ENCODE data around the gene SOX18. TPM values are rescaled to one million over a fixed set of nuclear protein-coding genes. Genes with fewer than 3 reads are reported as not detected.

The SOX18 gene
- total and polyA plus RNA-seq, 2 experiments from 2014 or later = 0.06 TPM; not detected in 1

DNA sequence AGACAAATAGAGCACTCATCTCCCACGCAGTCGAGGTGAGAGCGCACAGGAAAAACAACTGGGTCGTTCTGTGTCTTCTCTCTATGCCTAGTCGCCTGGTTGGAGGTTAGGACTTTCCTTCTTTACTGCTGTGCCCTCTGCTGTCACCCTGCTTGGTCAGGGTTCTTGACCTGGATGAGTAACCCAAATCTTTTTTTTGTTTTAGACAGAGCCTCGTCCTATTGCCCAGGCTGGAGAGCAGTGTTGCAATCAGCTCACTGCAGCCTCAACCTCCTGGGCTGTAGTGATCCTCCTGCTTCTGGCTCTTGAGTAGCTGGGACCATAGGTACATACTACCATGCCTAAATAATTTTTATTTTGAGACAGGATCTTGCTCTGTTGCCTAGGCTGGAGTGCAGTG lies 44.0 kb downstream of the SOX18 start:
- H3K27me3 ChIP-seq = no peaks in the 10 kb centered on the region
- H3K27ac ChIP-seq = no peak overlapping the region
- no peak for DNase-seq (ENCODE audit: low read depth in 1 of 2, low spot score in 1 of 2)
- no peak overlapping the region for H3K4me3 ChIP-seq
- no peaks in the 10 kb centered on the region for H3K9me3 ChIP-seq (ENCODE audit: low read depth)
- no peaks in the 10 kb centered on the region for H3K4me1 ChIP-seq (ENCODE audit: low read depth)
- peaks cover 27% of the 10 kb centered on the region for H3K36me3 ChIP-seq
- TF ChIP-seq, protein P1, sequence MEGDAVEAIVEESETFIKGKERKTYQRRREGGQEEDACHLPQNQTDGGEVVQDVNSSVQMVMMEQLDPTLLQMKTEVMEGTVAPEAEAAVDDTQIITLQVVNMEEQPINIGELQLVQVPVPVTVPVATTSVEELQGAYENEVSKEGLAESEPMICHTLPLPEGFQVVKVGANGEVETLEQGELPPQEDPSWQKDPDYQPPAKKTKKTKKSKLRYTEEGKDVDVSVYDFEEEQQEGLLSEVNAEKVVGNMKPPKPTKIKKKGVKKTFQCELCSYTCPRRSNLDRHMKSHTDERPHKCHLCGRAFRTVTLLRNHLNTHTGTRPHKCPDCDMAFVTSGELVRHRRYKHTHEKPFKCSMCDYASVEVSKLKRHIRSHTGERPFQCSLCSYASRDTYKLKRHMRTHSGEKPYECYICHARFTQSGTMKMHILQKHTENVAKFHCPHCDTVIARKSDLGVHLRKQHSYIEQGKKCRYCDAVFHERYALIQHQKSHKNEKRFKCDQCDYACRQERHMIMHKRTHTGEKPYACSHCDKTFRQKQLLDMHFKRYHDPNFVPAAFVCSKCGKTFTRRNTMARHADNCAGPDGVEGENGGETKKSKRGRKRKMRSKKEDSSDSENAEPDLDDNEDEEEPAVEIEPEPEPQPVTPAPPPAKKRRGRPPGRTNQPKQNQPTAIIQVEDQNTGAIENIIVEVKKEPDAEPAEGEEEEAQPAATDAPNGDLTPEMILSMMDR (IDR thresholded peaks at IDR 0.05; ENCODE audit: low read depth, low read length) = no peak

DNA sequence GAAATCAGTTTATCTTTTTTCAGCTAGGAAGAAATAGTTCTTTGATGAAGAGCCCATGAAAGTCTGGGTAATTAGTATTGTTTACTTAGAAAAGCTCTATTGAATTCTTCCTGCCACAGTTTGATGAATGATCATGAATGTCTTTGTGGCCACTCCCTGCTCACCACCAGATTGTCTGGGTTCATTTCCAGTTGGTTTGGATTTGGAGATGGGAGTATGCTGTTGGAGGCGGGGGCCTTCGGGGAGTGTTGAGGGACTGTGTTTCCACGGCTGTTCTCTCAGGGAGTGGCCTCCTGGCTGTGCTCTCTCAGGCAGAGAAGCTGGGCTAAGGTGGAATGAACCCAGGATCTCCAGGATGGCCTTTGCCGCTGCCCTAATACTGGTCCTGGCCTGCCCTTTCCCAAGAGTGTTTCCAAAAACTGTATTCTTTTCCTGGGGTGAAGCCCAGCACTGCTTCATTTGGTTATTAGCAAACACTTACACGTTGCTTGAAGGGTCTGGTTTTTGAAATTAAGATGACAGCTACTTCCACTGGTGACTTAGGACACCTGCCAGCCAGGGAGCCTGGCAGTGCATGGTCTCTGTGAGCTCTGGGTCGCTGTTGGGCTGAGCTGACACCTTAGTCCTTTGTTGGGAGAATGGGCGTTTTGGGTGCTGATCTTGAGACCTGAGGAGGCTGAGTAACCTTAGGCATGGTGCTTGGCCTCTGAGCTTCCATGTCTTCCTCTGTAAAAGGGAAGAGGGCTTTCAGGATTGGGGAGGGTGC lies 45.3 kb downstream of the SOX18 start:
- TF ChIP-seq, protein P1 (IDR thresholded peaks at IDR 0.05; ENCODE audit: low read depth, low read length) = no peak
- Histone ChIP-seq H3K27ac (no peak overlapping the region), H3K36me3 (peaks cover 25% of the 10 kb centered on the region), H3K9me3 (ENCODE audit: low read depth) (no peaks in the 10 kb centered on the region), H3K27me3 (no peaks in the 10 kb centered on the region), H3K4me1 (ENCODE audit: low read depth) (no peaks in the 10 kb centered on the region), H3K4me3 (no peak overlapping the region)
- no peak for DNase-seq (ENCODE audit: low read depth in 1 of 2, low spot score in 1 of 2)

DNA sequence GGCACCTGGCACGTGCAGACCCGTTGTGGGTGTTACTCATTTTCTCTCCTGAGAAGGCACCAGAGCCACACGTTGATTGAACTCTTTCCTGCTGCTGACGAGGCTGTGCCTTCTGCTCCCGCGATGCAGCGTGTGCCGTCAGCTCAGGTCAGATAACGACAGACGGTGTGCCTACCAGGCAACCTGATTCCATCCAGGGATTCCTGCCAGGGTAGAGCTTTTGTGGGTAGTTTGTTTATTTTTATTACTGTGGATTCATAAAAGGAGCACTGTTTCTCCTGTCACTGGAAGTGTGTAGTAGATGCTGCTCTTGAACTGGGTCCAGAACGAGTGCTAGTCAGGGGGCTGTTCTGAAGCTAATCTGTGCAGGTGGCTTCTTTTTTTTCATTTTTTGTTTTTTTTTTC lies 47.8 kb downstream of the SOX18 start:
- Histone ChIP-seq H3K27me3 (no peaks in the 10 kb centered on the region), H3K27ac (no peak overlapping the region), H3K4me1 (ENCODE audit: low read depth) (no peaks in the 10 kb centered on the region), H3K36me3 (peaks cover 34% of the 10 kb centered on the region), H3K9me3 (ENCODE audit: low read depth) (no peaks in the 10 kb centered on the region), H3K4me3 (no peak overlapping the region)
- DNase-seq (ENCODE audit: low read depth in 1 of 2, low spot score in 1 of 2) = no peak
- TF ChIP-seq, protein P1 (IDR thresholded peaks at IDR 0.05; ENCODE audit: low read depth, low read length) = no peak

DNA sequence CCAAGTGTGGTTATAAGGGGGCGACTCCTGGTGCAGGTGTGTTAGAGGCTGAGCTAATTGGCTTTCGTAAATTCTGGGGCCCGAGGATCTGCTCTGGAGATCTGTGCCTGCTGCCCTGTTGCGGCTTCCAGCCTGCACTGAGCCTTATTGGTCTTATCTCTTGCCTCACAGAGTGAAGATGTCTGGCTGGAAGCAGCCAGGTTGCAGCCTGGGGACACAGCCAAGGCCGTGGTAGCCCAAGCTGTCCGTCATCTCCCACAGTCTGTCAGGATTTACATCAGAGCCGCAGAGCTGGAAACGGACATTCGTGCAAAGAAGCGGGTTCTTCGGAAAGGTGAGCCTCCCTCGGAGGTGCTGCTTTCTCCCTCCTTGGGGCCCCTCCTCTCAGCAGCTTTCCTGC lies 48.5 kb downstream of the SOX18 start:
- H3K27me3 ChIP-seq = no peaks in the 10 kb centered on the region
- no peaks in the 10 kb centered on the region for H3K4me1 ChIP-seq (ENCODE audit: low read depth)

More for the DNA sequence above, 48.5 kb downstream of the SOX18 start:
- no peak for DNase-seq (ENCODE audit: low read depth in 1 of 2, low spot score in 1 of 2)
- no peaks in the 10 kb centered on the region for H3K9me3 ChIP-seq (ENCODE audit: low read depth)
- H3K27ac ChIP-seq = no peak overlapping the region
- peaks cover 40% of the 10 kb centered on the region for H3K36me3 ChIP-seq
- H3K4me3 ChIP-seq = no peak overlapping the region
- TF ChIP-seq, protein P1 (IDR thresholded peaks at IDR 0.05; ENCODE audit: low read depth, low read length) = no peak

Other genes starting within 250 kb of the SOX18 start
- 43.1 and 53.4 TPM in 2 replicates for gene ZBTB46, start 218.4 kb downstream of the SOX18 start, total RNA-seq
- 24.1 and 24.5 TPM in 2 replicates for gene ZBTB46, start 218.4 kb downstream of the SOX18 start, polyA plus RNA-seq
- not detected in 2 replicates for gene ABHD16B, start 188.1 kb downstream of the SOX18 start, total RNA-seq
- gene ABHD16B, start 188.1 kb downstream of the SOX18 start, polyA plus RNA-seq = 3.4 and 4.6 TPM in 2 replicates
- gene TPD52L2, start 184.4 kb downstream of the SOX18 start, total RNA-seq = 103 and 105 TPM in 2 replicates
- 114 and 121 TPM in 2 replicates for gene TPD52L2, start 184.4 kb downstream of the SOX18 start, polyA plus RNA-seq
- 37.7 and 45.4 TPM in 2 replicates for gene DNAJC5, start 154.5 kb downstream of the SOX18 start, total RNA-seq
- 9.4 and 10.2 TPM in 2 replicates for gene DNAJC5, start 154.5 kb downstream of the SOX18 start, polyA plus RNA-seq
- gene UCKL1, start 93.2 kb downstream of the SOX18 start, total RNA-seq = 40.2 and 53.5 TPM in 2 replicates
- gene UCKL1, start 93.2 kb downstream of the SOX18 start, polyA plus RNA-seq = 84.2 and 96.3 TPM in 2 replicates
- 41.6 and 45.8 TPM in 2 replicates for gene ZNF512B, start 79.7 kb downstream of the SOX18 start, total RNA-seq
- 13.7 and 15.3 TPM in 2 replicates for gene ZNF512B, start 79.7 kb downstream of the SOX18 start, polyA plus RNA-seq
- 20.3 and 20.8 TPM in 2 replicates for gene SAMD10, start 70.0 kb downstream of the SOX18 start, total RNA-seq
- 22.6 and 36.5 TPM in 2 replicates for gene SAMD10, start 70.0 kb downstream of the SOX18 start, polyA plus RNA-seq
- 62.6 and 67.6 TPM in 2 replicates for gene PRPF6, start 68.5 kb downstream of the SOX18 start, total RNA-seq
- 73.5 and 78.7 TPM in 2 replicates for gene PRPF6, start 68.5 kb downstream of the SOX18 start, polyA plus RNA-seq
- 0.88 and 2.2 TPM in 2 replicates for gene C20orf204, start 13.5 kb downstream of the SOX18 start, total RNA-seq
- 0.35 and 0.76 TPM in 2 replicates for gene C20orf204, start 13.5 kb downstream of the SOX18 start, polyA plus RNA-seq
- gene TCEA2, start 13.6 kb upstream of the SOX18 start, total RNA-seq = 96.0 and 97.3 TPM in 2 replicates
- 157 and 169 TPM in 2 replicates for gene TCEA2, start 13.6 kb upstream of the SOX18 start, polyA plus RNA-seq
- gene RGS19, start 29.9 kb upstream of the SOX18 start, total RNA-seq = 12.3 and 14.1 TPM in 2 replicates
- 9.0 and 12.9 TPM in 2 replicates for gene RGS19, start 29.9 kb upstream of the SOX18 start, polyA plus RNA-seq
- 5.3 and 9.6 TPM in 2 replicates for gene OPRL1, start 30.4 kb upstream of the SOX18 start, total RNA-seq
- gene OPRL1, start 30.4 kb upstream of the SOX18 start, polyA plus RNA-seq = 2.1 and 2.9 TPM in 2 replicates
- gene LKAAEAR1, start 34.8 kb upstream of the SOX18 start, total RNA-seq = 0.21 and 5.6 TPM in 2 replicates
- gene LKAAEAR1, start 34.8 kb upstream of the SOX18 start, polyA plus RNA-seq = 0.47 and 2.2 TPM in 2 replicates
- gene NPBWR2, start 57.9 kb upstream of the SOX18 start, total RNA-seq = not detected in 2 replicates
- not detected in 2 replicates for gene NPBWR2, start 57.9 kb upstream of the SOX18 start, polyA plus RNA-seq
- gene MYT1, start 114.8 kb upstream of the SOX18 start, total RNA-seq = 0.35 and 0.39 TPM in 2 replicates
- 0.50 and 0.72 TPM in 2 replicates for gene MYT1, start 114.8 kb upstream of the SOX18 start, polyA plus RNA-seq
- 157 and 186 TPM in 2 replicates for gene PCMTD2, start 206.1 kb upstream of the SOX18 start, total RNA-seq
- 50.4 and 51.0 TPM in 2 replicates for gene PCMTD2, start 206.1 kb upstream of the SOX18 start, polyA plus RNA-seq